Hepatic stellate cell (primary cell): ENCODE data around the gene TET3.

Experiments used
- DNase-seq: peaks from one replicate; pipeline ENCODE4 v3.0.0; 2011; ENCODE audit warnings: low spot score

Gene TET3

DNA sequence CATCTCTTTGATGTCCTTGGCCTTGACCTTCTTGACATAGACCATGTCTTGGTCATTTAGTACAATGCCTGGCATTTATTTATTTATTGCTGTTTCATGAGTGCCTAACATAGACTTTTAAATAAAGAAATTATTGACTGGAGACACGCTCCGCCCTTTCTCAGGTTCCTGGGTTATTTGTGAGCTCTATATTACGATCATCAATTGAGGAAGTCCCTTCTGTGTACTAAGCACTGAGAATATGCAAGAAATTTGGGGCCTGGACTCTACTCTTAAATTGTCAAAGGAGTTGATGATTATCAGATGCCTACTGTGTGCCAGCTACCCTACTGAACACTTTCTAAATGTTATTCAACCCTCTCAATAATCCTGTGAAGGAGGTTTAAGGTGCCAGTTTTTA, 19.7 kb upstream of the TET3 start:
- no peak for DNase-seq

GRCh38 chr2:73968357-73968937, 16.3 kb upstream of the TET3 start:
- DNase-seq = no peak

DNA sequence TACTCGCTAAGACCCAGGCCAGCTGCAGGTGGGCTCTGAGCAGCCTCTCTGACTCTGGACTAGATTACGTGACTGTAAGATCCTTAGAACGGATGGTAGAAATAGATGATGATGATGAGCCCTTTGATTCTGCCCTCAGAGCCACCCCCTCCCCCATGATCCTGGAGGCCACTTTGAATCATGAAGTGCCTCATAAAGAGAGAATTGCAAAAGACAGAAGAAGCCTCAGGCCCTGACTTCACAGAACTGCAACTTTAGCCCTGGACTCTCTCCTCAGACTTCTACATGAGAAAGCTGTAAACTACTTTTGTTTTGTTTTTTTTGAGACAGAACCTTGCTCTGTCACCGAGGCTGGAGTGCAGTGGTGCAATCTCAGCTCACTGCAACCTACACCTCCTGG, 15.4 kb upstream of the TET3 start:
- no peak for DNase-seq

DNA sequence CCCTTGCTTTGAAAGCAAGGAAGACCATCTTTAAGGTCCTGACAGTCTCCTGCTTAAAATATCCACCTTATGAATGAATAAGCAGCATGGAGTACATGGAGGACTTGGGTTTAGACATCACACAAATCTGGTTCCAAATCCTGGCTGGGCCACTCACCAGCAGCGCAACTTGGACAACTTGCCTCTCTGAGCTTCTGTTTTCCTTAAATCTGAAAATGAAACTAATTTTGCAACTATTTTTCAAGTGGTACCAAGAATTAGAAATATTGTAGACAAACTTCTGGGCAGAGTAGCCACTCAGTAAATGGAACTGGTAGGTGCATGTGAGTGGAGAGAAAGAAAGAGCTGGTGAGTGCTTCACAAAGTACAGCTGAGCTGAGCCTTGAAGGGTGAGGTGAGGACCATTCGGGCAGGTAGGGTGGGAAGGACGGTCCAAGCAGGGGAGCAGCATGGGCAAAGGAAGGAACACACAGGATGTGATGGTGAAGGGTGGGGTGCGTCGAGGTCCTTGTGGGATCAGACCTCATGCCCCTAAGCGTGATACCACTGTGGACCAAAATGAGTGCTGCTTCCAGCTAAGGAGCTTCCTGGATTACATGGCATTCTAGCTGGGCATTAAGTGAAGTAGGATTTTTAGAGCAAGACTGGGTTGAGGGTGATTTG, 14.4 kb upstream of the TET3 start:
- DNase-seq = no peak

- DNase-seq = no peak
Observed at GRCh38 chr2:73970850-73971471, 13.7 kb upstream of the TET3 start.

DNA sequence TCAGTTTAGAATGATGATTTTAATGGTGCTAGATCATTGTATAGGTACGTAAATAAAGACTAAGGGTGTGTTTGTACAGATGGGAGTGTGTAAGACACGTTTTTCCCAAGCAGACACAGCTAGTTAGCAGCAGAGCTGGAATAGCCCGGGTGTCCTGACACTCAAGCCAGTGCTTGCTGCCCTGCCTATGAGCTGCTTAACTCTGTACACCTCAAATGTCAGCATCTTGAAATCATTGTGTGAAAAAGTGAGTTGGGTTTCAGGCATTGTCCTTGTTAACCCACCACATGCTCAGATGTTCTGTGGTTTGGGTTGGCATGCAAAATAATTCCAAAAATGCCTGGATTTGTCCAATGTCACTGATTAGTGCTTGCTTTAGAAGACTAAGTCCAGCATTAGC, 13.0 kb upstream of the TET3 start:
- DNase-seq = no peak

GRCh38 chr2:73972846-73973245, 11.9 kb upstream of the TET3 start:
- DNase-seq = no peak

GRCh38 chr2:73975731-73976130, 9.0 kb upstream of the TET3 start:
- no peak for DNase-seq

DNA sequence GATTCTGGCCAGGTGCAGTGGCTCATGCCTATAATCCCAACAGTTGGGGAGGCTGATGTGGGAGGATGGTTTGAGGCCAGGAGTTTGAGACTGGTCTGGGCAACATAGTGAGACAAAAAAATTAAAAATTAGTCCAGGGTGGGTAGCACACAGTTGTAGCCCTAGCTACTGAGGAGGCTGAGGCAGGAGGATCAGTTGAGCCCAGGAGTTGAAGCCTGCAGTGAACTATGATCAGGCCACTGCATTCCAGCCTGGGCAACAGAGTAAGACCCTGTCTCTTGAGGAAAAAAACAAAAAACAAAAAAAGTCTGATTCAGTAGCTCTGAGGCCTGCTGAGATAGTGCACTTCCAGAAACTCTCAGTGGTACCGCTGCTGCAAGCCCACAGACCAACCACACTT, 7.9 kb upstream of the TET3 start:
- no peak for DNase-seq

DNA sequence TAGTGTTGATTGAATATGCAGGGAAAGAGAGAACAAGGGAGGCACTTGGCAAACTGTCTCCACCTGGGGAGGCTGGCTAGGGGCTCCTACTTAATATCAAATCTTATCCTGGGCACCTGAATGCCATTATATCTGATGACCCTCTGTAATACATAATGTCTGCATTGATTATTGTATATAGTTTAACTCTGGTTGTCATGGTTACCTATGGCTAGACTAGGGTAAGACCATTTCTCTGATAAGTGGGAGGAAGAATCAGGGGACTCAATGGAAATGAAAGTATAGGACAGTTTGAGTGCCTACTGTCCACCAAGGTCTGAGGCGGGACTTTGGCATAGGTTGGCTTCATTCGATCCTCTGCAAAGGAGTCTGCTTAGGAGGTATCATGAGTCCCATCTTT, 7.2 kb upstream of the TET3 start:
- no peak for DNase-seq

GRCh38 chr2:73979021-73979420, 5.7 kb upstream of the TET3 start:
- no peak for DNase-seq

DNA sequence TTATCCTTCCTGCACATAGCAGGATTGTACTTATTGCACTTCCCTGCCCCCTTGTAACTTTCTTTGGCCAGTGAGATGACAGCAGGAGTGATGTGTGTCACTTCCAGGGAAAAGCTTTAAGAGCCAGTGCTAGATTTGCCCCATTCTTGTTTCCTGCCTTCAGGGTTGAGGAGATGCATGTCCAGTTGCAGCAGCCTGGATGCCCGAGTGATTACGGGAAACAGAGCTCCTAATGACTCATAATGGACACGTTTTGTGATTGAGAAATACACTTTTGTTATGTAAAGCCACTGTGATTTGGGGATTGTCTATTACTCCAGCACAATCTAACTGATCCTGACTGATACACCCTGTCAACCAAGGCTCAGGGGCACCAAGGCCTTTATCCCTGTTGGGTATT, 5.0 kb upstream of the TET3 start:
- peak; percentile 86 for DNase-seq

- DNase-seq = no peak
Observed at GRCh38 chr2:73980566-73980965, 4.1 kb upstream of the TET3 start.

- peak; percentile 57 for DNase-seq
Observed at GRCh38 chr2:73981081-73982001, 3.4 kb upstream of the TET3 start.

GRCh38 chr2:73982140-73982617, 2.5 kb upstream of the TET3 start:
- DNase-seq = peak; percentile 65

DNA sequence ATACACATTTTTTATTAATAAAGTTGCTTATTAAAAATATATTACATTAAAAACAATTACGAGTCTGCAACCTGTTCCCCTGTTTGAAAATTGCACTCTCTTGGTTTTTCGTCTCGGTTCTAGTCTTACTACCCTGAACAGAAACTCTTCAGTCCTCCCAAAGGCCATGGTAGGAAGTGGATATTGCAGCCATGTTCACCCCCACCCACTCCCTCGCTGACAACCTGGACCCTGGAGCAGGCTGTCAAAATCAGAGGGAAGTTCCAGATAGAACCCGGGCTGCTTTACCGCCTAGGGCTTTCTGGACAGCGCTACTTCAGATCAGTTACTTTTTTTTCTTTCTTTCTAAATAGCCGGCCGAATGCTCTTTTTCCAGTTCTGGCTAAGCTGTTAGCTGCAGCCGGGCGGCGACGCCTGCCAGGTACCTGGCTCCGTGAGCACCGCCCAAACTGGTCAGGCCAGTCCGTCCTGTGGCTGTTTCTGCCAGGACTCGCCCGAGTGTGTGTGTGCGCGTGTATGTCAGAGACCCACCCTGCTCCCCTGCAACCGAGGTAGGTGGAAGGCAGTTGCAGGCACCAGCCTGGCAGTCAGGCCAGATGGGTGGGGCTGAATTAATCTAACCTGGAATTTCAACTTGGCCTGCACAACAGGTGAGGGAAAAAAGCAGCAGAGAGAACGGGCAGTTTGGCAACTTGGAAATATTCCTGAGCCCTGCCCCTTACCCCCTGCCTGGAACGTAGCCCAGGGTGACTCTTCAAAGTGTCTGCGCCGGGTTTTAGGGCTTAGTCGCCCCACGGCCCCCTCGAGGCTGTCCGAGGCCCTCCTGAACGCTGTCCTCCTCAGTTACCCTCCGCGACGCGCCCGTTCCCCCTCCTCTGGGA, 1.1 kb upstream of the TET3 start:
- DNase-seq = no peak

GRCh38 chr2:73984922-73985307, 205 bp downstream of the TET3 start:
- peak; percentile 35 for DNase-seq

DNA sequence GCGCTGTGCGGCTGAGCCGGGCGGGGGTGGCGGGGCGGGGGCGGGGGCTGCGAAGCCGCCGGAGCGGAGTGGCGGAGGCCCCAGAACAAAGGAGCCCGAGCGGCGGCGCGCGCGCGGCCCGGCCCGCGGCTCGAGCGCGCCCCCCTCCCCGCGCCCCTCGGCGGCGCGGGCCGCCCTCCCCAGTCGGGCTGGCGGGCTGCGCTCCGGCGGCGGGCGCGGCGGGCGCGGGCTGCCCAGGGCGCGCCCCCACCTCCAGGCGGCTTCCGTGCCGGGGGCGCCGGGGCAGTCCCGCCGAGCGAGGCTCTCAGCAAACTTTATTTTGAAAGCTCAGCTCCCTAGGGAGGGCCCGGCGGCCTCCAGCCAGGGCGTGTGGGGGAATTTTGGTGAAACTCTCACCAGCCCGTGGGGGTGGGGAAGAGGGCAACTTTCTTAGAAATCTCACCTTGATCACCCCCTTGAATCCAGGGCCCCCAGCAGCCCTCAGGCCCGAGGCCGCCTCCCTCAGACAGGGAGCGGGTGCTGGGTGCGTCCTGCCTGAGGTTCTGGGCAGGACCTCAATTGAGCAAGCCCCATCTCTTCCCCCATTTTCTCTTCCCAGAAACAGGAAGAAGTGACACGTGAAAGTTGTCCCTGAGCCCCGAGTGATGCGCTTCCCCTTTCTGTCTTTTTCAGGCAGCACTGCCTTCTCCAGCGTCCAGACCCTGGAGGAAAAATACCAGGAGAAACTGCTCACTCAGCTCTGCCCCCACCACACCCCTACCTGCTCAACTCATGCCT, 786 bp downstream of the TET3 start:
- peak; percentile 36 for DNase-seq

DNA sequence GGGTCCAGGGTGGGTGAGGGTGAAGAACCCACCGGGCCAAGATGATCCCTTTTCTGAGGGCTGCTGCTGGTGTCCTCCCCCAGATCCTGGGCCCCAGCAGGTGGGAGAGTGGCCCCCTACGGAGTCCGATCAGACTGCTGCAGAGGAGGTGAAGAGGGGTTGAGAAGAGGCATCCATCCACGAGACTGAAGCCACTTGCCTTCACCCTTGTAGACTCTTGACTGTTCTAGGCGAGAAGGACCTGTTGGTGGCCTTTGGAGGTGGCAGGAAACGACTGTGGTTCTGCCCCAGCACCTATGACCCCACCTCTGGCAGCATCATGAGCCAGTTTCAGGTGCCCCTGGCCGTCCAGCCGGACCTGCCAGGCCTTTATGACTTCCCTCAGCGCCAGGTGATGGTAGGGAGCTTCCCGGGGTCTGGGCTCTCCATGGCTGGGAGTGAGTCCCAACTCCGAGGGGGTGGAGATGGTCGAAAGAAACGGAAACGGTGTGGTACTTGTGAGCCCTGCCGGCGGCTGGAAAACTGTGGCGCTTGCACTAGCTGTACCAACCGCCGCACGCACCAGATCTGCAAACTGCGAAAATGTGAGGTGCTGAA, 1.5 kb downstream of the TET3 start:
- DNase-seq = no peak
